ENCODE data around the gene ARFRP1. TPM values are rescaled to one million over a fixed set of nuclear protein-coding genes. Genes with fewer than 3 reads are reported as not detected.
A peak's percentile ranks its signal among the peaks of the same experiment; 100 is the strongest.

The ARFRP1 gene
- total and polyA plus RNA-seq, 10 donors: 36.7 to 118 (median 67.3) TPM

DNA sequence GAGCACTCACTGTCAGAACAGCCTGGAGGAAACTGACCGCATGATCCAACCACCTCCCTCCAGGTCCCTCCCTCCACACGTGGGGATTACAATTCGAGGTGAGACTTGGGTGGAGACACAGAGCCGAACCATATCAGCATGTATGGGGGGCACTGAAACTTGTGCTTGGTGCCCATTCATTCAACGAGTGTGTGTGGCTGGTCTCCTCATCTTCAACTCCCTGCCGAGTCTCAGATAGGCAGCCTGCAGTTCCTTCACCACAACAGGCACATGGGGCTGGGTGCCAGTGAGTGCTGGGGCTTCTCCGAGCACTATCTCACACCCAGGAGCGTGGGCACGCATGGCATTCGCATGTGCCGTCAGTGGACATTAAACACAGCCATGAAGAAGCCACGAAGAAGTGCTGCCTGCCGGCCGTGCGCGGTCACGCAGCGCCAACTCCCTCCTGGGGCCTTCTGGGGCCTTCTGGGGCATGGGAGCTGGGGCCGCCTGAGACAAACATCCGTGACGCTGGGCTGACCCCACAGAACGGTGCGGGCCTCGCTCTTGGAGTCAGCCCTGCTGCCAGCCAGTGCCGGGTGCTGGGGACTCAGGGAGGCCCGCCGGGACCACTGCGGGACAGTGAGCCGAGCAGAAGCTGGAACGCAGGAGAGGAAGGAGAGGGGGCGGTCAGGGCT lies 50.4 kb downstream of the ARFRP1 start:
- no peak for TF ChIP-seq POLR2A (IDR thresholded peaks at IDR 0.05)
- no peak for TF ChIP-seq CTCF (IDR thresholded peaks at IDR 0.05 in 8 of 11, conservative IDR thresholded peaks at IDR 0.05 in 3 of 11)
- no peak for TF ChIP-seq POLR2AphosphoS5 (IDR thresholded peaks at IDR 0.05)
- intact Hi-C loops (cut with DNase I; ENCODE audit: low total_unique reads): loop anchor here (10.0 kb wide), 1 partner anchor 123 kb away; the partner anchor contains the start of gene PTK6
- WGBS, 5 donors: 54 to 65% (median 58%) methylated on average over 27 to 31 of the region's 31 CpGs
- peak; percentile 85 for DNase-seq
- Histone ChIP-seq H3K4me1 (peaks cover 16 to 67% (median 49%) of the 10 kb centered on the region in 6 donors), H3K9me3 (no peaks in the 10 kb centered on the region), H3K4me3 (peak overlapping the region in 7 of 8 donors; percentile 73 to 95 (median 80)), H3K27me3 (replicated peaks in 1 of 7) (peaks cover 0 to 32% (median 4%) of the 10 kb centered on the region in 7 donors), H3K27ac (peak overlapping the region; percentile 81 to 95 (median 88)), H3K36me3 (peaks cover 0 to 24% (median 17%) of the 10 kb centered on the region in 6 donors)

- no peak for DNase-seq
- peaks cover 16 to 77% (median 59%) of the 10 kb centered on the region in 6 donors for H3K4me1 ChIP-seq
- H3K27ac ChIP-seq: no peak overlapping the region
- H3K4me3 ChIP-seq: no peak overlapping the region
- intact Hi-C loops (cut with DNase I; ENCODE audit: low total_unique reads): loop anchor here (10.0 kb wide), 1 partner anchor 122 kb away; the partner anchor contains the start of gene PTK6
- WGBS, 5 donors: 86 to 96% (median 91%) methylated on average over 3 of the region's 3 CpGs
- H3K27me3 ChIP-seq (replicated peaks in 1 of 7): peaks cover 0 to 42% (median 12%) of the 10 kb centered on the region in 7 donors
- no peaks in the 10 kb centered on the region for H3K9me3 ChIP-seq
- peaks cover 0 to 15% (median 8%) of the 10 kb centered on the region in 6 donors for H3K36me3 ChIP-seq
- TF ChIP-seq CTCF (IDR thresholded peaks at IDR 0.05 in 8 of 11, conservative IDR thresholded peaks at IDR 0.05 in 3 of 11) (no peak), POLR2A (IDR thresholded peaks at IDR 0.05) (no peak), POLR2AphosphoS5 (IDR thresholded peaks at IDR 0.05) (no peak)
These were observed 51.3 kb downstream of the ARFRP1 start for GRCh38 chr20:63656451-63656850.

GRCh38 chr20:63655249-63655648 lies 52.5 kb downstream of the ARFRP1 start:
- H3K27ac ChIP-seq: no peak overlapping the region
- 72 to 100% (median 94%) methylated on average over 2 to 4 of the region's 4 CpGs for WGBS, 5 donors
- peaks cover 16 to 76% (median 62%) of the 10 kb centered on the region in 6 donors for H3K4me1 ChIP-seq

More at GRCh38 chr20:63655249-63655648, 52.5 kb downstream of the ARFRP1 start:
- no peak for DNase-seq
- H3K9me3 ChIP-seq: no peaks in the 10 kb centered on the region
- H3K4me3 ChIP-seq: no peak overlapping the region
- H3K27me3 ChIP-seq (replicated peaks in 1 of 7): peaks cover 0 to 46% (median 13%) of the 10 kb centered on the region in 7 donors
- H3K36me3 ChIP-seq: peaks cover 0 to 3% (median 0%) of the 10 kb centered on the region in 6 donors
- TF ChIP-seq POLR2AphosphoS5 (IDR thresholded peaks at IDR 0.05) (no peak), CTCF (IDR thresholded peaks at IDR 0.05 in 8 of 11, conservative IDR thresholded peaks at IDR 0.05 in 3 of 11) (no peak), POLR2A (IDR thresholded peaks at IDR 0.05) (no peak)
- intact Hi-C loops (cut with DNase I; ENCODE audit: low total_unique reads): loop anchor here (10.0 kb wide), 1 partner anchor 120 kb away; the partner anchor contains the start of gene PTK6

Data from spleen (tissue), 11 donors.